22Rv1 (cell line): Measurements from ENCODE around the gene LBHD1.

Source experiments
- CTCF ChIP-seq: fragments of 450-650 bp; IDR thresholded peaks from 2 replicates; pipeline ENCODE4 v1.5.1; 2017; ENCODE audit warnings: mild to moderate bottlenecking
- ZFX ChIP-seq: fragments of 450-650 bp; IDR thresholded peaks from 2 replicates; pipeline ENCODE4 v1.6.1; 2017; ENCODE audit warnings: antibody characterized with exemption, borderline replicate concordance

GRCh38 chr11:62687508-62688396 is 15.7 kb upstream of the LBHD1 start:
- TF ChIP-seq CTCF (no peak), ZFX (no peak)
